D721Med (cell line): ENCODE data around the gene TEK.

ENCODE experiments used
- DNase-seq: peaks from one replicate; pipeline ENCODE4 v3.0.0; 2011; ENCODE audit warnings: low spot score; ENCODE audit not compliant: insufficient read length
- FAIRE-seq: peaks from 2 replicates; lab custom pipeline; 2011; peaks lifted over from hg19 to GRCh38; lab: Jason Lieb, UNC
- TF ChIP-seq, protein P1 (sequence below): IDR thresholded peaks from 2 replicates; pipeline ENCODE4 v1.5.1; 2012; ENCODE audit warnings: mild to moderate bottlenecking, control low read depth; ENCODE audit not compliant: insufficient read depth; ENCODE audit errors: missing control alignments

Gene TEK

DNA sequence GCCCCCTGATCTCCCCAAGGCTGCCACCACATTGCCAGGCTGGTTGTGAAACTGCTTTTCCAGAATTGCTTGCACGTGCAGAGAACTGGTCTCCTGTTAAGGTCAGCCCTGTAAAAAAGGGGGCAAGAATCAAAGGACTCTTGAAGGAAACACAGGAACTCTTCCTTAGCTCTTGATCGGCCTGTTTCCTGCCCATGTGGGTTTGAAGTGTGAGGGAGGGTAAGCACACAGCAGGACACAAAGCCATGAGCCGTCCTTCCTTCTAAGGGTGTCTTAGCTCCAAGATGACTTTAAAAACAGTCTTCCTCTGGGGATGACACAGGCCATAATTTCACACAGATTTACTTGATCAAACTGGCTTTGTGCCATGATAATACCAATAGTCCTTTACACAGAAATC is 36.1 kb downstream of the TEK start:
- DNase-seq, result no peak
- no peak for FAIRE-seq
- TF ChIP-seq, protein P1, sequence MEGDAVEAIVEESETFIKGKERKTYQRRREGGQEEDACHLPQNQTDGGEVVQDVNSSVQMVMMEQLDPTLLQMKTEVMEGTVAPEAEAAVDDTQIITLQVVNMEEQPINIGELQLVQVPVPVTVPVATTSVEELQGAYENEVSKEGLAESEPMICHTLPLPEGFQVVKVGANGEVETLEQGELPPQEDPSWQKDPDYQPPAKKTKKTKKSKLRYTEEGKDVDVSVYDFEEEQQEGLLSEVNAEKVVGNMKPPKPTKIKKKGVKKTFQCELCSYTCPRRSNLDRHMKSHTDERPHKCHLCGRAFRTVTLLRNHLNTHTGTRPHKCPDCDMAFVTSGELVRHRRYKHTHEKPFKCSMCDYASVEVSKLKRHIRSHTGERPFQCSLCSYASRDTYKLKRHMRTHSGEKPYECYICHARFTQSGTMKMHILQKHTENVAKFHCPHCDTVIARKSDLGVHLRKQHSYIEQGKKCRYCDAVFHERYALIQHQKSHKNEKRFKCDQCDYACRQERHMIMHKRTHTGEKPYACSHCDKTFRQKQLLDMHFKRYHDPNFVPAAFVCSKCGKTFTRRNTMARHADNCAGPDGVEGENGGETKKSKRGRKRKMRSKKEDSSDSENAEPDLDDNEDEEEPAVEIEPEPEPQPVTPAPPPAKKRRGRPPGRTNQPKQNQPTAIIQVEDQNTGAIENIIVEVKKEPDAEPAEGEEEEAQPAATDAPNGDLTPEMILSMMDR, result no peak

DNA sequence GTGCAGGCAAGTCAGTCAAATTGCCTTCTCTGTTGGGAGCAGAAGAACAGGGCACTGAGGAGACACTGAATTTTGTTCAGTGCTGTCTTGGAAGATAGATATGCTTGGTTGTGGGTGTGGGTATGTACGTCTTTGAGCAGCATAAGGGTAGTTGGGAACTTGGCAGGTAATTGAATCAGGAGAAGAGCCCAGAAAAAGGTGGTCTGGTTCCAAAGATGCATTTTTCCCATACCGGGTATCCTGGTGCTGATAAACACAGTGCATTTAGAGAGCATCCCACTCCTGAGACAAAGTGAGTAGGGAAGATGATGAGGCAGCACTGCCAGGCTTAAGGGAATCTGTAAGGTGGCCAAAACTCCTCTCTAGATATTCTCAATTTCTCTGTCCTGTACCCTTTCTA is 40.6 kb downstream of the TEK start:
- FAIRE-seq (no peak), DNase-seq (no peak)
- TF ChIP-seq, protein P1, result no peak

DNA sequence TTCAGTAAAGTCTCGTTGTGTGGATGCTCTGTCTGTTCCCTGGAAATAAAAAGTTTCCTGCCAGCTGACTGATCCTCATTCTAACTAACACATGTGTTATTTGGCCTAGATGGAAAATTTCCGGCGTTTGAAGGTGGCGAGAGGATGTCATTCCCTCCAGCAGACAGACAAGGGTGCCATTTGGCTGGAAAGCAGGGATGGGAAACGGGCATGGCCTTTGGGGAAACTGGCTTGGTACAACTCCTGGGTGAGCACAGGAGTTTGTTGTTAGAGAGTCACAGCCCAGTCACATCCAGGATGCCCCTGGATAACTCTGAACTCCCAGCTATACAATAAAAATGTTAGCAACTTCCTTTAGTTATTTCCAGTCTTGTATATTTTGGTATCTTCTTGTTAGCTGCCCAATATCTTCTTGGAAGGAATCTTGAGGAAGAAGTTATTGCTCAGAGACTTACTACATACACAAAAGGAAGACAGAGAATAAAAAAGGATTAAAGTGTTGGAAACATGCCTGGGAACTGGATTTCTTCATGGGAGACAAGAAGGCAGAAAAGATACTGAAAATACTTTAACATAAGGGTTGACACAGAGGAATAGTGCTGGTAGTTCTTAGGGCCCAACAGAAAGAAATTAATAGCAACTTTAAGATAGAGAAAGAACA is 41.9 kb downstream of the TEK start:
- DNase-seq (no peak), FAIRE-seq (no peak)
- TF ChIP-seq, protein P1, result no peak

DNA sequence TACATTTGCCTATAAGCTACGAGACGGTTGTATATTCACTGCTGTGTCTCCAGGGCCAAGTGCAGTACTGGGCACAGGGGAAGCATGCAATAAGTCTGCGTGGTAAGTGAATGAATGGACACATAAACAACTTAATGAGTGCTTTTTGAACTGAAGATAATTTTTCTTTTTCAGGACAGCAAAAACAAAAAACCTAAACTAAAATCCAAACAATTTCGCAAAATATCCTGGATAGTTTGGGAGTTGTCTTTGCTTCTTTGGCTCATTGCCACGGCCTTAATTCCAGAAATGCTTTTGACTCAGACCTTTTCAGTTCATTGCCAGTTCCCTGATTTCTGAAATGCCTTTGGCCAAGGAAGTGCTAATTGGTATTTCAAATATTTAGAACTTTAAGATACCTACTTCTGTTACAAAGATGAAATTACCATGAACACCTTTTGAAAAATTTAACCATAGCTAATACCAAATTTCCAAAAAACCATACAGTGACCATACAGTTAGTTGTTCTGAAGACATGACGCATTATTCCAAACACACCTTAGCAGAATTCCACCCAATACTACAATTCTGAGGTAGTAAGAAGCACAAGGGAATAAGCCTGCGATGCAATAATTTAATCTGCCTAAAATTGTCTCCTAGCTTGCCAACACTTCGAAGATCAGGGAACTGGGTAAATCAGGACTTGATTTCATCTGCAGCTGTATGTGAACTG is 42.8 kb downstream of the TEK start:
- DNase-seq, result no peak
- FAIRE-seq, result no peak
- TF ChIP-seq, protein P1, result no peak

DNA sequence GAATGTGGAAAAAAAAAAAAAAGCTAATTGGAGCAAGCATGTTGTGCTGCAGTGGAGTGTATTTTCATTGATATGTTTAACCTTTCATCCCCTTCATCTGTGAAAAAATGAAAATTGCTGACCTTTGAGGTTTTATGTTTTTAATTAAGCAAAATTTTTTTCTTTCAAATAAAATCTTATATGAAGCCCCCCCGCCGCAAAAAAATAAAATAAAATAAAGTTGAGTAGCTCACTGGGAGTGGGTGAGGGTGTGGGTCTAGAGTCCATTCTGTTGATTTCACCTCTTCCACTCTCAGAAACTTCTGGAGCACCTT is 43.3 kb downstream of the TEK start:
- TF ChIP-seq, protein P1, result no peak
- FAIRE-seq (no peak), DNase-seq (no peak)

DNA sequence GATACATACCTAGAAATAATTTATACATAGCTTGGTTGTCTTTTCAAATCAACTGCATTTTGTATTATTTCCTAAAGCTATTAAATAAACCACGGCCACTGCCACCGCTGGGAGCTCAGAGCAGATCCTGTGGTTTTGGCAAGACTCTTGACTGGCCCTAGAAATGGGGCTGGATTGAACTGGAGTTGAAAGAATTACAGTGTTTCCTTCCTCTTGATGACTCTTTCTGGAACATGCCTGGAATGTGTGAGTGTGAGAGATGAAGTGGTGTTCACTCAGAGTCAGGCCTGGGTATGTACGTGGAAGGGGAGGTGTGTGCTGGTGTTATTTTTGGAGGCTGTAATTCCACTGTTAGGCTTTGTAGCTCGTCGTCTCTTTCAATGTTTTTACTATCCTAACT is 45.9 kb downstream of the TEK start:
- no peak for FAIRE-seq
- TF ChIP-seq, protein P1, result no peak
- no peak for DNase-seq

DNA sequence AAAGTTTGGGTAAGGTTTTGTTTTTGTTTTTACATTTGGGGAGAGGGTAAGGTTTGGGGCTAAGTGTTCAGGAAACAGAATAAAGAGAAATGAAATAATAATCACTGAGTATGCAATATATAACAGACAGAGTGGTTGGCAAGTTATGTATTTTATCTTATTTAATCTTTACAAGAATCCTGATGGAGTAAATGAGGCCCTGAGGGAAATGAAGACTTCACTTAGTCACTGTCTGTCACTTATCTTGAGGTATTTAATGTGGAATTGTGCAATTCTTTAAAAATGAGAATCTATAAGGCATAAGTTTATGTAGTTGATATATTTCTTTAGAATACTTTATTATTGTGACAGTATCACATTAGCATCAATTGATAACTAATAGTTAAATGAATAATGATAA is 48.1 kb downstream of the TEK start:
- TF ChIP-seq, protein P1, result no peak
- no peak for DNase-seq
- no peak for FAIRE-seq
